Endometrium (tissue), 2 donors: ENCODE results near the gene DZIP1.
A peak's percentile ranks its signal among the peaks of the same experiment; 100 is the strongest.

Source experiments
- FAIRE-seq: peaks from 2 replicates; lab custom pipeline; 2012; peaks lifted over from hg19 to GRCh38; lab: Jason Lieb, UNC
- donor health status: control.
- donor health status: control.

DZIP1 gene

DNA sequence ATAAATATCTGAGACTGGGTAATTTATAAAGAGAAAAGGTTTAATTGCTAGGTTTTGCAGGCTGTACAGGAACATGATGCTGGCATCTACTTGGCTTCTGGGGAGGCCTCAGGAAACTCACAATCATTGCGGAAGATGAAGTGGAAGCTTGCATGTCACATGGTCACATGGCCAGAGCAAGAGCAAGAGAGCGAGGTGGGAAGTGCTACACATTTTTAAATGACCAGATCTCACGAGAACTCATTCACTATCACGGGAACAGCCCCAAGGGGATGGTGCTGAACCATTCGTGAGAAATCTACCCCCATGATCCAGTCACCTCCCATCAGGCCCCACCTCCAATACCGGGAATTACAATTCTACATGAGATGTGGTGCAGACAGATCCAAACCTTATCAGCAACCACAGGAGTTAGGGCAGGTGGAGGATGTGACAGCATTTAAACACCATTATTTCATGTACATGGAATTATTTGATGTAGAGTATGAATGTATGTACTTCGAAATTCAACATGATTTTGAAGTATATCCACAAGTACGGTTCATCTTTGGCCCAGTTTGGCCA, 102.5 kb downstream of the DZIP1 start:
- no peak for FAIRE-seq

DNA sequence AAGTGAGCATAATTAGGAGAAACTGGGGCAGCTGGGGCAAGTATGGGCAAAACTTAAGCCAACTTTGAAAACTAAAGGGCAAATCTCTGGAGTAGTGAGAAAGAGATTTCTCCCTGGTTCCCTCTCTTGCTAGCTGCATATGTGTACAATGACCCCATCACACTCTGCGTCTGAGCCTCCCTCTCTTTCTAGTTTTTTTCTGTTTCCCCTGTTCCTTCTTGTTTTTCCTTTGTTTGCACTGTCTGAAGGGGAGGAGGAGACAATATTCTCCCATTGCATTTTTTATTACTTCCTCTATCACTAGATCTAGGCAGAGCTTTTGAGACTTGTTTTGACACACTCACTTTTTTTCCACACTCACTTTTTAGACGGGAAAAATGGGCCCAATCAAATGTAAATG, 103.2 kb downstream of the DZIP1 start:
- no peak for FAIRE-seq

DNA sequence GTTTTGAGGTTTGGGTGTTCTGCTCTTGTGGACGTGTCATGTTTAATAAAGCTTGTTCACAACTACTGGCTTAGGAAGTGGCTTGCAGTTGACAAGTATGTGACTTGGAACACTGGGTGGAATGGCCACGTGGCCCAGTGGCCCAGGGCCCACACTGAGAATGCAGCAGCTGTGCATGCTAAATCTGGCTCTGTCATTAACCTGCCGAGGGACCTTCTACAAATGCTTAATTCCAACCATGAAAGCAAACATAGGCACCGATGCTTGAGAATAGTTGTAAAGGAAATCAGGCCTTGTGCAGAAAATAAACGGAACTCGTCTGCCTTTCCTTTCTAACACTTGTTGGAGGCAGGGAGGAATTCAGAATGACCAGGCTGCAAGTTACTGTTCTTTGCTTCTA, 103.6 kb downstream of the DZIP1 start:
- FAIRE-seq, result no peak

DNA sequence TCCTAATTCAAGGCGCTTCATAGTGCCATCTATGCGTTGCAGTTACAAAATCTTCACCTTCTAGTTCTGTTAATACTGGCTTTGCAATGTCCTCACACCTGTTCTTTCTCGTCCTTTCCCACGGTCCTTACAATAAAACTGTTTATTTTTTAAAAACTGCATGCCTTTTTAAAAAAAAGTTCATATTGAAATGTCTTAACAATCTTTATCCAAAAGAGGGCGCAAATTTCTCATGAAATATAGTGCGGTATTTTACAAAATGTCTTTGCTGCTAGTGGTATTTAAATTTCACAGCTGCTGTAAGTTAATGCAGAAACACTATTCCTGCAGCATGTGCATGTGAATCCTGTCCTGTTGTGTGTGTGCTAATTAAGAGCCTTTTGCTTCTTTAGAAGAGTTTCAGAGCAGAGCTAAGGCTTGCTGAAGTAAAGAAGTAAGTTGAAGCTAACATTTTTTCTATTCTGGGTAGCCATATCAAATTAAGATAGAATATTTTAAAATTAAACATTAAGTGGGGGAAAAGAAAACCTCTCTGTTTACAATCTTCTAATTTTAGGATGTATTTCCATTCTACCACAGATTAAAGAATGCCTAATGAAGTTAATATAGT, 107.8 kb downstream of the DZIP1 start:
- FAIRE-seq, result peak; percentile 54

DNA sequence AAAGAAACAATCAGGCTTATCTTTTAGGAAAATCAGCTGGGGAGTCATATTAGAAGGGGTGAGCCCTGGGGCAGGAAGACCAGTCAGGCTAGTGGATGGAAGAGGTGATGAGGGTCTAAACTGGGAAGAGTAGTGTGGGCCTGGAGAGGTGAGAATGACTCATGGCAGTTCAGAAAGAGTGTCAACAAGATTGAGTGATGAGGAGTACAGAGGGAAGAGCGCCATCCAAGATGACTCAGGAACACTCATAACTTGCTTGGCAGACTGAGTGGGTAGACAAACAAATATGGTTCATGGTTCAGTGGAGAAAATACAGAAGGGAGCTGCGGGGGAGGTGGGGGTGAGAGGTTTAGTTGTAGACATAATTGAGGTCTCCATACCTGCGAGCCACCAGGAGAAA, 109.3 kb downstream of the DZIP1 start:
- FAIRE-seq, result no peak

DNA sequence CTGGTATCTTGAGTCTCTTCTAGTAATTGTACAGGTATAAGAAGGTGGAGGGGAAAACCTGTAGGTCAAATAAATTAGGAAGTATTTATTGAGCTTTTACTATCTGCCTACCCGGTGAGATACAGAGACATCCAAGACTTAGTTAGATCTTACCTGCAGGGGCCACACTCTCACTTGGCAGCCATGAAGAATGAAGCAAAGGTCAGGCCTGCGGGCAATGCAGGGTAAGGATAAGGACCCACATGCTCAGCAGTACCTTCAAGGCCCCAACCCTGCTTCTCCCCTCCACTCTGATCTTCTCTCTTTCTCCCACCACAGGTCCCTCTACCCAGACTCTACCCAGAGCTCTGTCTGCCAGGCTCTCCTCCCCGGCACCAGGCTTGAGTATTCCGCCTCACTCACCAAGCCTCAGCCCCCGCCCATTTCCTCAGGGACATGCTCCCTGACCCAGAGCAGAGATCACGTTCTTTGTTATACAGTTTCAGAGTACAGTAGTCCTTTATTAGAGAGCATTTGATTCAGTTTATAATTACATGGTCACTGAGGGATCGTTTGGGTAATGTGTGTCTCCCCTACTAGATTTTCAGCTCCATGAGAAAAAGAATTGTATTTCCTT, 110.9 kb downstream of the DZIP1 start:
- FAIRE-seq, result no peak

DNA sequence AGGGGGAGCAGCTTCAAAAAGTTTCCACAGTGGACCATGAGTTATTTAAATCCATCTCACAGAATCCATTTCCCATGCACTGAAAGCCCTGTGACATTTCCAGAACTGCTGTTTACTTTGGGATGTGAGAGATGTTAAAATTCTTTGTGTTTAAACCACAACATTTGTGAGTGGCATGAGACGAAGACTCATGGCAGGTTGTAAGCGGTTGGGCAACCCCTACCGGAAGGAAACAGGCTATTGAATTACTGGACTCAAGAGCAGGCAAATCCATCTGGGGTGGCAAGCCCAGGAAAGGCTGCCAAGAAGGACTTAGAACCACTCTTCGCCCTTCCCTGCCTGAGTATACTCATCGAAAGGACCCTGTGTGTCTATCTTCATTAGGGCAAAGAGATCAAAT, 114.3 kb downstream of the DZIP1 start:
- no peak for FAIRE-seq
